Endodermal cell (in vitro differentiated cells): ENCODE data around the gene OR7A10. TPM values are rescaled to one million over a fixed set of nuclear protein-coding genes. Genes with fewer than 3 reads are reported as not detected.

ENCODE experiments used
- DNase-seq: peaks from one replicate; pipeline ENCODE4 v3.0.0-alpha.2; 2017
- H3K27ac ChIP-seq: 2 replicates; pipeline ENCODE4 v1.5.1; 2013; ENCODE audit warnings: mild to moderate bottlenecking, low read depth, low read length, moderate library complexity
- H3K27me3 ChIP-seq: 2 replicates; pipeline ENCODE4 v1.6.1; 2013; ENCODE audit warnings: mild to moderate bottlenecking, low read length, moderate library complexity; ENCODE audit not compliant: insufficient read depth, control insufficient read depth, poor library complexity, severe bottlenecking
- H3K36me3 ChIP-seq: 2 replicates; pipeline ENCODE4 v1.7.0; 2013; ENCODE audit warnings: mild to moderate bottlenecking, low read length, moderate library complexity; ENCODE audit not compliant: control insufficient read depth, insufficient read depth
- H3K4me1 ChIP-seq: one replicate; pipeline ENCODE4 v1.7.0; 2013; ENCODE audit warnings: low read length; ENCODE audit not compliant: control insufficient read depth, insufficient read depth
- H3K4me3 ChIP-seq: 2 replicates; pipeline ENCODE4 v1.5.1; 2013; ENCODE audit warnings: mild to moderate bottlenecking, low read length, moderate library complexity
- H3K9ac ChIP-seq: 2 replicates; pipeline ENCODE4 v1.6.1; 2013; ENCODE audit warnings: mild to moderate bottlenecking, low read length, moderate library complexity; ENCODE audit not compliant: poor library complexity, severe bottlenecking; ENCODE audit errors: extremely low read depth
- H3K9me3 ChIP-seq: 2 replicates; pipeline ENCODE4 v1.6.1; 2013; ENCODE audit warnings: mild to moderate bottlenecking, low read length, moderate library complexity; ENCODE audit not compliant: control insufficient read depth
- H3K27ac Mint-ChIP-seq: 2 replicates; pipeline ENCODE4 v1.8.0; 2020; ENCODE audit warnings: mixed read lengths
- H3K27me3 Mint-ChIP-seq: 2 replicates; pipeline ENCODE4 v1.8.0; 2021; ENCODE audit warnings: mild to moderate bottlenecking, mixed read lengths; ENCODE audit not compliant: insufficient read depth
- H3K36me3 Mint-ChIP-seq: 2 replicates; pipeline ENCODE4 v1.8.0; 2020; ENCODE audit warnings: low read depth, mixed read lengths
- H3K4me1 Mint-ChIP-seq: 2 replicates; pipeline ENCODE4 v1.8.0; 2020; ENCODE audit warnings: mixed read lengths
- H3K4me3 Mint-ChIP-seq: 2 replicates; pipeline ENCODE4 v1.8.0; 2020; ENCODE audit warnings: mild to moderate bottlenecking, moderate library complexity, mixed read lengths
- H3K9me3 Mint-ChIP-seq: 2 replicates; pipeline ENCODE4 v1.8.0; 2020; ENCODE audit warnings: mild to moderate bottlenecking, mixed read lengths
- CTCF ChIP-seq: fragments of 200-600 bp; sonication (generic); conservative IDR thresholded peaks from 2 replicates; pipeline ENCODE4 v1.5.0; 2021; ENCODE audit warnings: antibody characterized with exemption, mild to moderate bottlenecking
- WGBS, 2 experiments: methylation state at CpG; one replicate each; pipeline versions ENCODE4 v1.1.5 to v1.1.7; 2013; ENCODE audit warnings: missing lambda C conversion rate in 2 of 2, mixed read lengths in 1 of 2; ENCODE audit not compliant: insufficient coverage in 1 of 2, insufficient read length in 1 of 2; 5-methylcytosine and 5-hydroxymethylcytosine counted together
- total RNA-seq, 2 donors: library from RNA; stranded (reverse); fragmentation: NEBNext Ultra II Directional in 1 of 2; extraction: Animal tissue kit (Norgen Biotek cat#: 25700) in 1 of 2; gene quantifications; 2 replicates in 1 of 2; 3 replicates in 1 of 2; pipeline ENCODE4 v1.2.1, GENCODE V29; 2021

The OR7A10 gene
- total RNA-seq, 2 donors from 2014 or later = not detected

DNA sequence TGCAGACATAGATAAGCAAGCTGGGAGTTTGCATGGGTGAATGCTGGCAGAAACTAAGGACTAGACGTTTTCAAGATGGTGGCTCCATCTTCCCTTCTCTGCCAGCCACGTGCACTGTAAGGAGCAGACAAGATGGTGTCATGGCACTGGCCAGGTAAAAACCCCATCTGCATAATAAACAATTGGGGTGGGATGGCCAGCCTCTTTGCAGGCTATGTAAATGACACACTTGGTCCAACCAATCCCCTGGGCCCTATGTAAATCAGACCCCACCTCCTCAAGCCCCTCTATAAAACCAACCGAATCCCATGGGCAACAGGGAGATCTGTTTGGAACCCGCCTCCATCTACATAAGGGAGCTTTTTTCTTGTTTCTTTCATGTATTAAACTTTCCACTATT is 11.3 kb downstream of the OR7A10 start:
- H3K4me1 ChIP-seq = no peaks in the 10 kb centered on the region
- Mint-ChIP-seq H3K4me1 (no peaks in the 10 kb centered on the region), H3K9me3 (peaks cover 91% of the 10 kb centered on the region), H3K27me3 (no peaks in the 10 kb centered on the region), H3K27ac (no peak overlapping the region), H3K4me3 (no peak overlapping the region), H3K36me3 (no peaks in the 10 kb centered on the region)
- WGBS, 2 experiments = 17 to 39% methylated on average over 2 to 4 of the region's 4 CpGs
- DNase-seq = peak; percentile 48
- no peaks in the 10 kb centered on the region for H3K27me3 ChIP-seq
- no peaks in the 10 kb centered on the region for H3K36me3 ChIP-seq
- H3K9ac ChIP-seq = no peak overlapping the region
- TF ChIP-seq CTCF = no peak
- H3K9me3 ChIP-seq = peaks cover 82% of the 10 kb centered on the region
- H3K4me3 ChIP-seq = no peak overlapping the region
- H3K27ac ChIP-seq = no peak overlapping the region

GRCh38 chr19:14835011-14835410 is 13.7 kb downstream of the OR7A10 start, which contains the start of the genes OR7A5 and OR7C1:
Gene OR7A5, minus strand, starts transcription at chr19:14835185. Its CDS starts 6,944 bp downstream, at chr19:14828241.
Gene OR7C1, minus strand, starts transcription at chr19:14835185. Its CDS starts 35,049 bp downstream, at chr19:14800136.
- Histone ChIP-seq H3K27me3 (no peaks in the 10 kb centered on the region), H3K27ac (no peak within 1 kb of the TSS), H3K9ac (no peak within 1 kb of the TSS), H3K9me3 (peaks cover 79% of the 10 kb centered on the region), H3K36me3 (no peaks in the 10 kb centered on the region), H3K4me1 (no peaks in the 10 kb centered on the region), H3K4me3 (no peak within 1 kb of the TSS)
- Mint-ChIP-seq H3K4me1 (no peaks in the 10 kb centered on the region), H3K9me3 (peaks cover 89% of the 10 kb centered on the region), H3K4me3 (no peak within 1 kb of the TSS), H3K27ac (no peak within 1 kb of the TSS), H3K27me3 (no peaks in the 10 kb centered on the region), H3K36me3 (no peaks in the 10 kb centered on the region)
- DNase-seq = no peak
- 11 to 55% methylated on average over 1 of the region's 1 CpG for WGBS, 2 experiments
- TF ChIP-seq CTCF = no peak

DNA sequence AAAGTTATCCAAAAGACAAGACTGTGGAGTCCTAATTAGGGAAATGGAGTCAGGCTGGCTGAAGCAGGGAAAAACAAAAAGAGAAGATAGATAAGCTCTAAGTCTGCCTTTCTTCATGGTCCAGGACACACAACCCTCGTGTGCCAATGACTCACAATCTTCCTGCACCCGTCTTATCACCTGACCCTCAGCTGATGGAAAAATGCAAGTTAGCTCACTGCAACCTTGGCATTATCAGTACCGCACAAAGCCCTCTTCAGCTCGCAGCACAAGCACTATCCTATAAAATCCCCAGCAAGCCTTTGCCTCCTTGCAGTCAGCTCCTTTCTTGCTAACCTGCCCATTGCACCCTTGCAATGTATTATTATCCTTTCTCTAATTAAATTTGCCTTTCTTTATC is 18.0 kb downstream of the OR7A10 start:
- peaks cover 90% of the 10 kb centered on the region for H3K9me3 Mint-ChIP-seq
- H3K27ac Mint-ChIP-seq = no peak overlapping the region
- WGBS, 2 experiments = 79% methylated on average over 3 to 4 of the region's 4 CpGs
- no peak for TF ChIP-seq CTCF
- DNase-seq = no peak
- no peak overlapping the region for H3K4me3 Mint-ChIP-seq
- Histone ChIP-seq H3K9ac (no peak overlapping the region), H3K9me3 (peaks cover 73% of the 10 kb centered on the region), H3K4me1 (no peaks in the 10 kb centered on the region), H3K27ac (no peak overlapping the region), H3K4me3 (no peak overlapping the region), H3K27me3 (no peaks in the 10 kb centered on the region), H3K36me3 (no peaks in the 10 kb centered on the region)
- no peaks in the 10 kb centered on the region for H3K36me3 Mint-ChIP-seq
- H3K4me1 Mint-ChIP-seq = no peaks in the 10 kb centered on the region
- H3K27me3 Mint-ChIP-seq = peaks cover 2% of the 10 kb centered on the region
